H1 (cell line): ENCODE data around the gene FLCN. TPM values are rescaled to one million over a fixed set of nuclear protein-coding genes. Genes with fewer than 3 reads are reported as not detected.

Experiments
- CTCF ChIA-PET: fragments of 300-600 bp; sonication (Branson Sonifier 250); formaldehyde crosslinking; loops from one replicate; lab custom pipeline; 2021; ENCODE audit not compliant: partially characterized antibody; lab: Charles Lee
- POLR2A ChIA-PET: fragments of 300-600 bp; sonication (Branson Sonifier 250); formaldehyde crosslinking; loops from one replicate; lab custom pipeline; 2021; ENCODE audit warnings: inconsistent platforms; ENCODE audit not compliant: partially characterized antibody; lab: Charles Lee
- DNase-seq, 2 experiments: peaks; one replicate each; pipeline versions ENCODE4 v3.0.0 to v3.0.0-alpha.2; 2010 to 2022; ENCODE audit warnings: low spot score in 2 of 2, low read depth in 1 of 2, mixed read lengths in 1 of 2
- FAIRE-seq: peaks from 2 replicates; lab custom pipeline; 2011; peaks lifted over from hg19 to GRCh38; lab: Jason Lieb, UNC
- H2AFZ ChIP-seq: 2 replicates; pipeline ENCODE4 v1.8.1; 2012; ENCODE audit warnings: low read length, inconsistent platforms
- H2AK5ac ChIP-seq: 2 replicates; pipeline ENCODE4 v1.6.1; 2013; ENCODE audit warnings: low read depth, low read length
- H2BK120ac ChIP-seq: replicated peaks from 2 replicates; pipeline ENCODE3; 2013; ENCODE audit warnings: low read depth, low read length, inconsistent platforms
- H2BK12ac ChIP-seq: 2 replicates; pipeline ENCODE4 v1.6.1; 2013; ENCODE audit warnings: low read depth, low read length
- H2BK15ac ChIP-seq: 2 replicates; pipeline ENCODE4 v1.6.1; 2013; ENCODE audit warnings: low read length
- H2BK20ac ChIP-seq: 2 replicates; pipeline ENCODE4 v1.6.1; 2013; ENCODE audit warnings: low read length
- H2BK5ac ChIP-seq: 2 replicates; pipeline ENCODE4 v1.6.1; 2013; ENCODE audit warnings: low read depth, low read length
- H3K14ac ChIP-seq: 2 replicates; pipeline ENCODE4 v1.6.1; 2013; ENCODE audit warnings: inconsistent platforms; ENCODE audit not compliant: insufficient read length
- H3K18ac ChIP-seq: 2 replicates; pipeline ENCODE4 v1.6.1; 2013; ENCODE audit warnings: low read length; ENCODE audit errors: extremely low read depth
- H3K23ac ChIP-seq: 2 replicates; pipeline ENCODE4 v1.6.1; 2013; ENCODE audit warnings: inconsistent platforms; ENCODE audit not compliant: insufficient read length
- H3K23me2 ChIP-seq: 2 replicates; pipeline ENCODE4 v1.6.1; 2013; ENCODE audit warnings: low read depth, low read length
- H3K27ac ChIP-seq: 2 replicates; pipeline ENCODE4 v1.6.1; 2011; ENCODE audit warnings: low read depth, low read length, inconsistent platforms
- H3K27me3 ChIP-seq, 4 experiments: replicated peaks in 1 of 4; 1 replicate in 1 of 4; 2 replicates in 3 of 4; pipeline versions ENCODE4 v1.6.1 to v1.8.1; 2011 to 2013; ENCODE audit warnings: low read length in 3 of 4, mild to moderate bottlenecking in 3 of 4, inconsistent platforms in 2 of 4, mixed read lengths in 2 of 4, moderate library complexity in 1 of 4; ENCODE audit not compliant: control insufficient read depth in 3 of 4, insufficient read depth in 3 of 4; ENCODE audit errors: extremely low read depth in 1 of 4
- H3K36me3 ChIP-seq, 4 experiments: 2 replicates each; pipeline versions ENCODE4 v1.6.1 to v1.8.1; 2011 to 2013; ENCODE audit warnings: mild to moderate bottlenecking in 4 of 4, low read length in 3 of 4, moderate library complexity in 2 of 4, control low read depth in 1 of 4, inconsistent platforms in 1 of 4; ENCODE audit not compliant: insufficient read depth in 4 of 4, control insufficient read depth in 2 of 4
- H3K4ac ChIP-seq: replicated peaks from 2 replicates; pipeline ENCODE3; 2013; ENCODE audit warnings: low read length, low read depth, mixed read lengths, inconsistent platforms; ENCODE audit not compliant: insufficient read length
- H3K4me1 ChIP-seq, 4 experiments: replicated peaks in 1 of 4; 1 replicate in 1 of 4; 2 replicates in 3 of 4; pipeline versions ENCODE4 v1.6.1 to v1.8.1; 2011 to 2013; ENCODE audit warnings: low read length in 3 of 4, inconsistent platforms in 2 of 4, mixed read lengths in 1 of 4; ENCODE audit not compliant: insufficient read depth in 4 of 4, control insufficient read depth in 3 of 4
- H3K4me2 ChIP-seq, 2 experiments: 2 replicates each; pipeline versions ENCODE4 v1.6.1 to v1.8.1; 2011 to 2013; ENCODE audit warnings: low read depth in 2 of 2, low read length in 2 of 2, control low read depth in 1 of 2, inconsistent platforms in 1 of 2, mild to moderate bottlenecking in 1 of 2; ENCODE audit not compliant: insufficient read depth in 1 of 2
- H3K4me3 ChIP-seq, 4 experiments: fragments of 200-600, 300-600 bp in 1 of 4; sonication (generic), shearing (Covaris generic), sonication (Bioruptor Twin) in 1 of 4; 2 replicates each; pipeline versions ENCODE4 v1.5.1 to v1.8.1; 2011 to 2016; ENCODE audit warnings: low read length in 4 of 4, low read depth in 3 of 4, control low read depth in 2 of 4, inconsistent platforms in 2 of 4, mild to moderate bottlenecking in 2 of 4, mixed read lengths in 1 of 4, moderate library complexity in 1 of 4; ENCODE audit not compliant: insufficient read depth in 2 of 4; ENCODE audit errors: extremely low read depth in 1 of 4
- H3K56ac ChIP-seq: replicated peaks from 2 replicates; pipeline ENCODE3; 2013; ENCODE audit warnings: low read depth, mild to moderate bottlenecking, mixed read lengths, low read length, inconsistent platforms; ENCODE audit not compliant: insufficient read length
- H3K79me1 ChIP-seq: 2 replicates; pipeline ENCODE4 v1.6.1; 2013; ENCODE audit warnings: low read depth, low read length, control low read depth
- H3K79me2 ChIP-seq, 2 experiments: 2 replicates each; pipeline versions ENCODE4 v1.6.1 to v1.8.1; 2012 to 2013; ENCODE audit warnings: low read length in 2 of 2, mild to moderate bottlenecking in 2 of 2, inconsistent platforms in 1 of 2; ENCODE audit not compliant: insufficient read depth in 2 of 2, control insufficient read depth in 1 of 2
- H3K9ac ChIP-seq, 4 experiments: replicated peaks in 1 of 4; 1 replicate in 1 of 4; 2 replicates in 3 of 4; pipeline versions ENCODE4 v1.6.1 to v1.8.1; 2011 to 2013; ENCODE audit warnings: low read depth in 3 of 4, low read length in 3 of 4, control low read depth in 2 of 4, mild to moderate bottlenecking in 2 of 4, moderate library complexity in 2 of 4, inconsistent platforms in 1 of 4; ENCODE audit errors: extremely low read depth in 1 of 4
- H3K9me3 ChIP-seq, 2 experiments: 2 replicates each; pipeline versions ENCODE4 v1.6.1 to v1.8.1; 2012 to 2013; ENCODE audit warnings: mild to moderate bottlenecking in 2 of 2, moderate library complexity in 2 of 2, control low read depth in 1 of 2, inconsistent platforms in 1 of 2, low read depth in 1 of 2, low read length in 1 of 2, mixed read lengths in 1 of 2; ENCODE audit not compliant: insufficient read depth in 2 of 2
- H4K20me1 ChIP-seq, 2 experiments: replicated peaks in 1 of 2; 2 replicates each; pipeline versions ENCODE3 to v1.8.1; 2011 to 2013; ENCODE audit warnings: inconsistent platforms in 2 of 2, low read length in 2 of 2, mild to moderate bottlenecking in 1 of 2; ENCODE audit not compliant: insufficient read depth in 2 of 2, control insufficient read depth in 1 of 2
- H4K5ac ChIP-seq: 2 replicates; pipeline ENCODE4 v1.6.1; 2013; ENCODE audit warnings: low read length, low read depth, mixed read lengths, inconsistent platforms; ENCODE audit not compliant: insufficient read length
- H4K8ac ChIP-seq: 2 replicates; pipeline ENCODE4 v1.8.0; 2013; ENCODE audit warnings: mild to moderate bottlenecking, moderate library complexity, low read length, inconsistent platforms; ENCODE audit not compliant: insufficient read depth; ENCODE audit errors: extremely low read depth
- H4K91ac ChIP-seq: replicated peaks from 2 replicates; pipeline ENCODE3; 2013; ENCODE audit warnings: low read length, mixed read lengths, inconsistent platforms; ENCODE audit not compliant: insufficient read length
- EP300 ChIP-seq, 2 experiments: IDR thresholded peaks; 1 replicate in 1 of 2; 2 replicates in 1 of 2; pipeline ENCODE4 v1.6.1; 2011 to 2012; ENCODE audit warnings: low read depth in 2 of 2, low read length in 2 of 2, mild to moderate bottlenecking in 2 of 2, borderline replicate concordance in 1 of 2, inconsistent platforms in 1 of 2, moderate library complexity in 1 of 2
- KDM4A ChIP-seq: IDR thresholded peaks from one replicate; pipeline ENCODE4 v1.7.1; 2012; ENCODE audit warnings: low read depth, mild to moderate bottlenecking, moderate library complexity, low read length, inconsistent platforms; ENCODE audit not compliant: severe bottlenecking
- POU5F1 ChIP-seq: IDR thresholded peaks from 2 replicates; pipeline ENCODE4 v1.6.1; 2011; ENCODE audit warnings: low read depth, mild to moderate bottlenecking, low read length, moderate library complexity
- SP1 ChIP-seq: IDR thresholded peaks from 2 replicates; pipeline ENCODE4 v1.6.1; 2011; ENCODE audit warnings: low read depth, low read length
- whole genome bisulfite sequencing, 2 experiments: shearing (Covaris generic) in 1 of 2; methylation state at CpG; one replicate each; pipeline versions ENCODE4 v1.1.6 to v1.1.7; 2013 to 2015; ENCODE audit warnings: low lambda C conversion rate in 2 of 2, mixed read lengths in 2 of 2, inconsistent platforms in 1 of 2, low coverage in 1 of 2, missing lambda C conversion rate in 1 of 2; ENCODE audit not compliant: insufficient replicate concordance in 2 of 2, insufficient coverage in 1 of 2, insufficient read length in 1 of 2; ENCODE audit errors: extremely low coverage in 1 of 2, missing lambda C conversion rate in 1 of 2; 5-methylcytosine and 5-hydroxymethylcytosine counted together
- polyA plus RNA-seq, 7 experiments: library from polyadenylated mRNA; depleted of rRNA in 3 of 7; stranded (reverse) in 5 of 7; unstranded in 2 of 7; fragments of >200 nt in 5 of 7; fragments of 200-250 nt in 2 of 7; gene quantifications; 1 replicate in 5 of 7; 2 replicates in 1 of 7; 4 replicates in 1 of 7; pipeline versions ENCODE4 v1.2.1 to v1.2.3, GENCODE V29; 2011 to 2013; ENCODE audit warnings: missing spikeins in 2 of 7, mixed read lengths in 2 of 7
- total RNA-seq: library from RNA; stranded (reverse); fragmentation: NEBNext Ultra II Directional; extraction: Animal tissue kit (Norgen Biotek cat#: 25700); gene quantifications from 2 replicates; pipeline ENCODE4 v1.2.1, GENCODE V29; 2021

FLCN gene
- total and polyA plus RNA-seq, 2 of the 8 experiments (the other 6 are each of a cell fraction or from before 2014, with no cell fraction given): 15.6 to 34.6 TPM

DNA sequence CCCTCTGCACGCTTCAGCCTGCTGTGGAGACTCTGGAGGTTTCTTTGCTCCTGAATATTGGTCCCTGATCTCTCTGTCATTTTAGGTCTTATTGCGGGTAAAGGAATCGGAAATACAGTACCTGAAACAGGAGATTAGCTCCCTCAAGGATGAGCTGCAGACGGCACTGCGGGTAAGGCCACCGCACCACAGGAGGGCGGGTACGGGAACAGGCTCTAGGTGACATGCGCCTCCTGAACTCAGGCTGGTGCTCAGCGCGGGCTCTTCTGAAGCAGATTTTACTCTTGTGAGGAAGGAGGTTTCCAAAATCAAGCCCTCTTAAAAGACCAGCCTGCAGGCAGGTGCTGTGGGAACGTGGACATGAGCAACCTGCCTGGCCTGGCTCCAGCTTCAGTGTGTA, 60.6 kb downstream of the FLCN start:
- Histone ChIP-seq H2BK5ac (no peak overlapping the region), H2BK15ac (no peak overlapping the region), H4K8ac (no peak overlapping the region), H3K27me3 (no peaks in the 10 kb centered on the region), H3K4me1 (no peaks in the 10 kb centered on the region), H2BK20ac (no peak overlapping the region), H3K56ac (no peak overlapping the region), H2AFZ (no peak overlapping the region), H3K9me3 (no peaks in the 10 kb centered on the region), H3K4ac (no peak overlapping the region), H4K91ac (no peak overlapping the region), H3K36me3 (peaks cover 5 to 39% (median 29%) of the 10 kb centered on the region in 4 experiments; a peak in 7 of 8 replicates), H4K5ac (no peak overlapping the region), H3K9ac (no peak overlapping the region), H3K14ac (no peak overlapping the region), H3K18ac (no peak overlapping the region), H2AK5ac (no peak overlapping the region), H3K23me2 (no peaks in the 10 kb centered on the region), H3K4me2 (no peak overlapping the region), H3K79me2 (no peaks in the 10 kb centered on the region), H3K79me1 (no peaks in the 10 kb centered on the region), H3K27ac (no peak overlapping the region), H3K4me3 (no peak overlapping the region), H2BK12ac (no peak overlapping the region), H3K23ac (no peak overlapping the region), H2BK120ac (no peak overlapping the region), H4K20me1 (peaks cover 0 to 14% of the 10 kb centered on the region in 2 experiments)
- WGBS, 2 experiments: 89% methylated on average over 12 of the region's 12 CpGs; no CpG with 5 or more reads in 1 of the 2 experiments
- POLR2A ChIA-PET: no interaction called here
- DNase-seq (no peak), FAIRE-seq (no peak)
- CTCF ChIA-PET: interaction anchor here (1.6 kb wide), 1 partner anchor 10 kb away, joined by 8 read pairs; no protein-coding TSS in a partner anchor
- TF ChIP-seq KDM4A: no peak
- no peak for TF ChIP-seq EP300 (IDR thresholded peaks at IDR 0.05; ENCODE audit: borderline replicate concordance in 1 of 2, low read depth in 2 of 2, low read length in 2 of 2)
- no peak for TF ChIP-seq SP1
- no peak for TF ChIP-seq POU5F1
